NCI-H1436 (cell line): ENCODE results near the gene LUM.

Source experiments
- DNase-seq: peaks from one replicate; lab custom pipeline; 2025; lab: John Stamatoyannopoulos, UW

Gene LUM

GRCh38 chr12:91074154-91074709 lies 37.1 kb downstream of the LUM start:
- no peak for DNase-seq

DNA sequence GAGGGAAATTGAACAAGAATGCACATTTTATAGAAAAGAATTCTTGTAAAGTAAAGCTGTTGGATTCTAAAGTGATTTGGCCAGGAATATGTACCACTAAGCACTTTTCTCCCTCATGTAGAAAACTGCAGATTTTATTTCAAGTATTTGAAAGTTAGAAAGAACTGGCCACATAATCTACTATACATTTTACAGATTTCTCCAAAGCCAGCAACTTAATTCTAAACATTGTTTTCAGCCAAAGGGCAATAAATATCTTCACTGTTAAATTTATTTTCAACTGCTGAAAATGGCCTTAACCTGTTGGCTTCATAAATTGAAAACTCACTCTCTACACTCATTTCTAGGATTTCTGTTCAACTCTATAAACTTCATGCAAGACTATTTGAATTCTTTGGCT lies 37.9 kb downstream of the LUM start:
- DNase-seq = no peak

DNA sequence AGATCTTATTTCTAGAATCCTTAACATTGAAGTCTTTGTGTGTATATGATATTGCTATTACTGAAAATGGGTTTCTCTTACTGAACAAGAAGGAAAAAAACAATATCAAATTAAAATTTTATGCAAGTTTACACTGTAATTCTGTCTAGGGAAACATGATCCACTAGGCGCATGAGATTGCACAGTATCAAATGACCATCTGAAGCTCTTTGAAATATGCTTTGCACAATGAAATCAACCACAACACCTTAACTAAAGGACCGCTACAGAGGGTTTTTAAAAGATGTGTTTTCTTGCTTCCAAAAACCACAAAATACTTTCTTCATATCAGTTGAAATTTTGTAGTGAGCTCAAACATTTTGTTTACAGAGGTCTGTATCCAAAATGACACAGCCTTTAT lies 38.4 kb downstream of the LUM start:
- DNase-seq = no peak

DNA sequence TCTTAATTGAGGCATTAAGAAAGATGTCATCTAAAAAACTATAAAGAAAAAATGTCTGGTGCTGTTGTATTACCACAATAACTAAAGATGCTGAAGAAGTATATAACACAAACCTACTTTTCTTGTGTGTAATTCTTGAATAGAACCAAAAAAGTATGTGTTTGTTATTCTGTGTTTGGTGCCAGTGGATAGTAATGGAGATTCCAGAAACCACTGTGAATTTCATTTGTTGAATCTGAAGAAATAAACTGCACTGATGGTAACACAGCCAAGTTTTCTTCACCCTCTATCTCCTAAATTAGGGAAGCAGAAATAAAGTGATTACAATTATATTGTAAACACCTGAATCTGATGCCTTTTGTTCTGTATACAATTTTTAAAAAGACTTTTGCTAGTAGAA lies 40.4 kb downstream of the LUM start:
- DNase-seq = no peak

- no peak for DNase-seq
Observed at GRCh38 chr12:91065396-91065795, 45.9 kb downstream of the LUM start.

DNA sequence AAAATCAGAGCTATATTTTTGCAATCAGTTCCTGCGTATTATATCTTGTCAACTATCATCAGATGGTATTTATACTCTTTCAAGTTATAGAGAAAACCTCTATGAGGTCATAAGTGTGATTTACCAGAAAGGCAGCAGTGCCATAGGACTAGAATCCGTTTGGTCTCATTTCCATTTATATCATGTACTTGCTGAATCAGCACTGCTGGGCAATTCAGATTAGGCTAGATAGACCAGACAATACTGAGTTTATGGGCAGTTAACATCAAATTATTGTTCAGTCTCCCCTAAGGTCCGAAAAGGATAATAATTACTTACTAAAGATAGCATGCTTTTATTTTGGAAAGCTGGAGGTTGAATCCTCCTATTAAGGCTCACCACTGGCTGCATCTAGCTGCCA lies 46.7 kb downstream of the LUM start:
- DNase-seq = no peak

DNA sequence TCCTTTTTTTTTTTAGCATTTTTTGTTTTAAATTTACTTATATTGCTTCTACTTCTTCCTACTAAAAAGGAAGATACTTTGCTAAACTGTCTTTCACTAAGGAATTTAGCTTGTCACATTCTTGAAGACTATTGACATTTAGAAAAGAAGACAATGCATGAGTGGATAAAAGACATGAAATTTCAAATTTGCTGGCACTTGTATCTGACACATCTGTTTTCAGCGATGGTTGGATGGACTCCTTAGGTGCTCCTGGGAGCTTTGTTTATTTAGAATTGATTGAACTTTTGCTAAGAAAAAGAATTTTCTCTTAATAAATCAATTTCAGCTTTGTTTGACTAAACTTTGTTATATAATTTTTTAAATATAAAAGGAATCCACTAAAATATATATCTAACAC lies 50.2 kb downstream of the LUM start:
- DNase-seq = no peak

GRCh38 chr12:91059211-91059610 lies 52.1 kb downstream of the LUM start:
- no peak for DNase-seq

DNA sequence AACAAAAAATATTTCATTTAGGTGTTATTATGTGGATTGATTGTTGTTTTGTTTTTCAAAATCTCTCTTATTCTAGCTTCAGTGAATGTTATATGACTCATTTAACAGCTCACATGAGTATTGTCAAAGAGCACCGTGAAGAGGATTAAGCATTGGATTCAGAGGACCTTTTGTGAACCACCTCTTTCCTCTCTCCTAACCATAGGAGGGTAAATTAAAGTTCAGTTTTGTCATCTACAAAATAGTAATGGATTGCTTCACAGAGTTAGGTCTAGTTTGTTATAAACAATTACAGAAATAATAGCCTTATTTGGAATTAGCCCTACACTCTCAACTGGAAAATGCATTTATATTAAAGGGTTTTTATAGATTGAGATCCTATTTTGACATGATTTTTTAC lies 52.5 kb downstream of the LUM start:
- no peak for DNase-seq

DNA sequence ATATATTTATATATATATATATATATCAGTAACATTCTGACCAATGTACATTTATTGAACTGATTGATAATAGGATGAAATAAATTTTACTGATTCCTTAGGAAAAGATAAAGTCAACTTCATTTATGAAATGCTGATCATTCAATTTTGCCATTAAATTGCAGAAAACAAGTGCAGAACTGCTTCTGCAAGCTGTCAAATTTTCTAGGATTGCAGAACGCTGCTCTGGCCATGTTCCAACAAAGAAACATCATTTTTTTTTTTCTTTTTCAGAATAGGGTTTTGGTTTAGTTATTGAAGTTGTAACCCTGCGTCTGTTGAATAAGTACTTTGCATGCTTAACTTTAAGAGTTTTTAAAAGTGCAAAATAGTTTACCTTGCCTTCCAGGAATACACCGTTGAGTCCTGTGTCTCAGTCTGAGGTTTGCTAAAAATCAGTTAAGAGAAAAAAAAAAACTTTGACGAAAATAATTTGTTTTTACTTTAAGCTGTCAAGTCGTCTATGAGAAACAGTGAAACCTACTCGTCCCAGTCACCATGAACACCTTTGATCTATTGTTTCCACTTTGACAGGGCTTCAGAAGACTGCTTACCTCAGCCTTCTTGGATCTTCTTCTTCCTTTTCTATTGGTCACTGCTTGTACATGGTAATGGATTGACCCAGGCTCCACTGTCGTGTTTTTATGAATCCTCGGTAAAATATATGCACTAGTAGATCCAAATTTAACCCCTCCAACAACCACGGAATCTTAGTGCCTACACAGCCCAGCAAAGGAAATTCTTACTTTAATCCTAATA lies 53.7 kb downstream of the LUM start, which contains the start of gene KERA:
Gene KERA (minus strand): TSS at position 657 of the 798 bp plus-strand sequence. CDS start 1,743 bp downstream, outside the sequence.
- no peak for DNase-seq

DNA sequence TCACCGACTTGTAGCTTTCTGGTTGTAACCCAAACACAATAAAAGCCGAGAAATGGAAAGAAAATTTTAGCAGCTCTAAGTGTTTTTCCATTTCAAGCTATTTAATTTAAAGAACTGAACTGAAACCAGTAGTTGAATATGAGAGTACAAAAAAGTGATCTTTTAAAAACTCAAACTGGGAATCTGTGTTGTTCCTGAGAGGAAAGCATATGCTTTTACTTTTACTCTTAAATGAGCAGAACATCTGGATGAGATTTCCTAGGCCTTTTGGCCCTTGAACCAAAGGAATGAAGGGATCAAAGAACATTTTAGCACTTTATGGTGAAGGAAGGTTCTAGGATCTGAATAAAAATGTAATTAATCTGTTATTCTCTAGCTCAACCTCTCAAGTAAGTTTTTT lies 54.8 kb downstream of the LUM start:
- DNase-seq = no peak

GRCh38 chr12:91055976-91056375 lies 55.3 kb downstream of the LUM start:
- DNase-seq = no peak

DNA sequence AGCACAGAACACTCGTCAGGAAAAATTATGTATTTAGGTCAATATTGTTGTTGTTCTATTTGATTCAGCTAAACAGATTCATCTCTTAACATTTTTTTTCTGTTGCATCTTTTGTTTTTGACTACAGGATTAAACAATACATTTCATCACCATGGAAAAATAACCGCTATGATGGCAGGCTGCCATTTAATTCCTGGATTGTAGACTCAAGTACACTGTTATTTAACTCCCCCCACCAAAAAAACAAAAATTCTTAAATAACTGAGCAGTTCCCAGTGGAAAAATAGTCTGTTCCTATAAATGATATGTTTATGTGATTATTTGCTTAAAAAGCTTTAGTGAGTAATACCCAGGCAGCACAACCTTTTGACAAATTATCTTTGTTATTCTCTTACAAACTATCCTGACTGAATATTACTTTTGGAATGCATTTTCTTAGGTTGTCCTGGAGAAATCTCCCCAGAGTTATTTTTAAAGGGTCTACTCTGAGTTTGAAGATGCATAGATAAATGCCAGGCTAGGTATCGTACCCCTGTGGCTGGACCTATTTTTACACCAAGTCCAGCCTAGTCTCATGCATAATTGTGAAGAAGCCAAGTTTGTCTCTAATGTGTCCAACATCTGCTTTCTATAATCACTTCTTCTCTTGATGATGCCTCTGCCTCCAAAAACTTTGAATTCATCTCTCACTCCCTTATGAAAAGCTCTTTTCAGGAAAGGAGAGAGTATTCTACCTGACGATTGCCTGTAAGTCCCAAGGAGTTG lies 57.2 kb downstream of the LUM start:
- DNase-seq = no peak
